DND-41 (cell line): ENCODE data around the gene NUP153.

Experiments used
- ATAC-seq: fragments of 200-7000 bp; cut with Tn5 transposase; 3 replicates; pipeline ENCODE4 v1.9.1; 2021; ENCODE audit warnings: low read depth; ENCODE audit not compliant: insufficient read depth
- DNase-seq: peaks from one replicate; pipeline ENCODE4 v3.0.0-alpha.2; 2020
- H2AFZ ChIP-seq: 2 replicates; pipeline ENCODE4 v1.6.0; 2012; ENCODE audit warnings: low read depth, low read length
- H3K27ac ChIP-seq: 2 replicates; pipeline ENCODE4 v1.5.1; 2012; ENCODE audit warnings: low read length, inconsistent platforms
- H3K27me3 ChIP-seq: fragments of 200-600 bp; sonication (generic); 2 replicates; pipeline ENCODE4 v1.6.0; 2012; ENCODE audit warnings: low read length, mild to moderate bottlenecking, inconsistent platforms; ENCODE audit not compliant: insufficient read depth, poor library complexity
- H3K36me3 ChIP-seq: 2 replicates; pipeline ENCODE4 v1.5.1; 2012; ENCODE audit warnings: low read length, inconsistent platforms; ENCODE audit not compliant: insufficient read depth
- H3K4me1 ChIP-seq: 2 replicates; pipeline ENCODE4 v1.5.1; 2012; ENCODE audit warnings: mild to moderate bottlenecking, low read length; ENCODE audit not compliant: insufficient read depth
- H3K4me2 ChIP-seq: 2 replicates; pipeline ENCODE4 v1.6.0; 2012; ENCODE audit warnings: mild to moderate bottlenecking, moderate library complexity, low read length, inconsistent platforms; ENCODE audit not compliant: insufficient read depth
- H3K4me3 ChIP-seq, 2 experiments: fragments of 200-600 bp in 1 of 2; shearing (Covaris generic) in 1 of 2; 2 replicates each; pipeline ENCODE4 v1.5.1; 2012 to 2016; ENCODE audit warnings: inconsistent platforms in 2 of 2, low read length in 2 of 2, mild to moderate bottlenecking in 2 of 2, low read depth in 1 of 2, moderate library complexity in 1 of 2
- H3K79me2 ChIP-seq: 2 replicates; pipeline ENCODE4 v1.6.0; 2012; ENCODE audit warnings: low read length, inconsistent platforms; ENCODE audit not compliant: insufficient read depth
- H3K9ac ChIP-seq: 2 replicates; pipeline ENCODE4 v1.6.0; 2012; ENCODE audit warnings: low read depth, mild to moderate bottlenecking, inconsistent platforms, low read length, moderate library complexity
- H3K9me3 ChIP-seq: 2 replicates; pipeline ENCODE4 v1.5.1; 2012; ENCODE audit warnings: low read length, moderate library complexity, mild to moderate bottlenecking, inconsistent platforms; ENCODE audit not compliant: insufficient read depth, severe bottlenecking
- H4K20me1 ChIP-seq: 2 replicates; pipeline ENCODE4 v1.6.0; 2012; ENCODE audit warnings: low read length; ENCODE audit not compliant: insufficient read depth
- CTCF ChIP-seq: IDR thresholded peaks from 2 replicates; pipeline ENCODE4 v1.5.1; 2012; ENCODE audit warnings: borderline replicate concordance, low read length, moderate library complexity, mild to moderate bottlenecking; ENCODE audit not compliant: poor library complexity, severe bottlenecking; ENCODE audit errors: extremely low read depth
- EZH2 ChIP-seq: IDR thresholded peaks from 3 replicates; pipeline ENCODE4 v1.6.1; 2012; ENCODE audit warnings: borderline replicate concordance, low read depth, mild to moderate bottlenecking, moderate library complexity, low read length, inconsistent platforms; ENCODE audit not compliant: severe bottlenecking

Gene NUP153

GRCh38 chr6:17602888-17603287, 103.8 kb downstream of the NUP153 start:
- H3K27ac ChIP-seq = no peak overlapping the region
- peak overlapping the region; percentile 89; the same call in 1 of the 2 replicates for H3K4me2 ChIP-seq
- H3K27me3 ChIP-seq = no peaks in the 10 kb centered on the region
- peaks cover 9% of the 10 kb centered on the region; the same call in 1 of the 2 replicates for H3K36me3 ChIP-seq
- DNase-seq (no peak), ATAC-seq (no peak)
- H3K79me2 ChIP-seq = peaks cover 4% of the 10 kb centered on the region; the same call in 1 of the 2 replicates
- no peak overlapping the region for H2AFZ ChIP-seq
- no peak overlapping the region for H3K4me3 ChIP-seq
- H3K9me3 ChIP-seq = no peaks in the 10 kb centered on the region
- no peak overlapping the region for H3K9ac ChIP-seq
- H4K20me1 ChIP-seq = peaks cover 4% of the 10 kb centered on the region; the same call in 1 of the 2 replicates
- TF ChIP-seq CTCF = no peak
- TF ChIP-seq EZH2 = no peak
- peaks cover 28% of the 10 kb centered on the region for H3K4me1 ChIP-seq

DNA sequence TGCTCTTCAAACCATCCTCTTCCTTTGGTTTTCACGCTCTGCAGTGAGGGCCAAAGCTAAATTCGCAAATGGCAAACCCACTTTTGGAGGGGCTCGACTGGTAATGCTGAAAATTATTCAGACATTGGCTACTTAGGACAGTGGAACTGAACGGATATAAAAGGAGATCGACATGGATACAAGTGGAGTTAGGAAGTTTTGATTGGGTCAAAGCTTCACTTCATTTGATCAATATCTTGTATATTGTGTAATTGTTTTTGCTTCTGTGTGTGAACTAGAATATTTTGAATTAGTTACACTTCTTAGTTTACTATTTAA, 105.4 kb downstream of the NUP153 start:
- peaks cover 28% of the 10 kb centered on the region for H3K4me1 ChIP-seq
- TF ChIP-seq CTCF (no peak), EZH2 (no peak)
- H3K4me2 ChIP-seq = peak overlapping the region; percentile 89
- ATAC-seq = no peak
- peaks cover 5% of the 10 kb centered on the region; the same call in 1 of the 2 replicates for H3K36me3 ChIP-seq
- H3K9ac ChIP-seq = peak overlapping the region; percentile 90
- no peaks in the 10 kb centered on the region for H3K27me3 ChIP-seq
- peaks cover 4% of the 10 kb centered on the region; the same call in 1 of the 2 replicates for H3K79me2 ChIP-seq
- H2AFZ ChIP-seq = peak overlapping the region; percentile 80
- H3K9me3 ChIP-seq = no peaks in the 10 kb centered on the region
- peaks cover 4% of the 10 kb centered on the region; the same call in 1 of the 2 replicates for H4K20me1 ChIP-seq
- DNase-seq = no peak
- peak overlapping the region; percentile 67 to 73; a peak in 3 of 4 replicates for H3K4me3 ChIP-seq
- H3K27ac ChIP-seq = no peak overlapping the region; the same call in 1 of the 2 replicates

GRCh38 chr6:17600527-17601385, 106.0 kb downstream of the NUP153 start:
- Histone ChIP-seq H3K4me3 (peak overlapping the region; percentile 67 to 73; a peak in 3 of 4 replicates), H4K20me1 (peaks cover 4% of the 10 kb centered on the region; the same call in 1 of the 2 replicates), H3K27me3 (no peaks in the 10 kb centered on the region), H3K4me2 (peak overlapping the region; percentile 89), H3K27ac (peak overlapping the region; percentile 78), H3K9me3 (no peaks in the 10 kb centered on the region), H2AFZ (peak overlapping the region; percentile 80), H3K36me3 (peaks cover 4% of the 10 kb centered on the region; the same call in 1 of the 2 replicates), H3K9ac (peak overlapping the region; percentile 90), H3K4me1 (peaks cover 28% of the 10 kb centered on the region), H3K79me2 (peaks cover 4% of the 10 kb centered on the region; the same call in 1 of the 2 replicates)
- TF ChIP-seq CTCF = no peak
- TF ChIP-seq EZH2 = no peak
- ATAC-seq (peak; percentile 69), DNase-seq (peak; percentile 50)
